ENCODE data around the gene MAP3K14. TPM values are rescaled to one million over a fixed set of nuclear protein-coding genes. Genes with fewer than 3 reads are reported as not detected.

The MAP3K14 gene
- total and polyA plus RNA-seq, 2 of the 4 experiments (the other 2 are of a cell fraction), result 4.1 to 21.7 TPM

DNA sequence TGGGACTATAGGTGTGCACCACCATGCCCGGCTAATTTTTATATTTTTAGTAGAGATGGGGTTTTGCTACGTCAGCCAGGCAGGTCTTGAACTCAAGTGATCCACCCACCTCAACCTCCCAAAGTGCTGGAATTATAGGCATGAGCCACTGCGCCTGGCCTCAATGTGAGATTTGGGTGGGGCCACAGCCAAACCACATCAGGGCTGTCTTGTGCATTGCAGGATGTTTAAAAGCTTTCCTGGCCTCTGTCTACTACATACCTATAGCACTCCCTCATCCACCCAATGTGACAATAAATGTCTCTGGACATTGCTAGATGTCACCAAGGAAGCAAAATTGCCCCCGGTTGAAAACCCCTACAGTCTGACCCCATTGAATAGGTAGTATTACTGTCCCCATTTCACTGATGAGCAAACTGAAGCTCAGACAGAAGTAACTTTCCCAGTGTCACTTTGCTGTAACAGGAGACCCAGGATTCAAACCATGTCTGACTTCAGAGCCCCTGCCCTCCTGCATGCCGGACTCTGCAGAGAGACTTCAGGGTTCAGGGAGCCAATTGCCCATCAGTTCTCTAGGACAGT is 3.6 kb upstream of the MAP3K14 start:
- H3K4me3 ChIP-seq (ENCODE audit: insufficient read depth, low read depth, low read length), result no peak overlapping the region
- peak overlapping the region; percentile 75 for H3K27ac ChIP-seq (ENCODE audit: insufficient read depth, low read length)
- peak overlapping the region; percentile 75 for H2BK120ac ChIP-seq (ENCODE audit: low read depth, low read length)
- peak overlapping the region; percentile 75 for H3K4ac ChIP-seq (ENCODE audit: low read depth, low read length)
- peak overlapping the region; percentile 43 for H4K91ac ChIP-seq (ENCODE audit: insufficient read depth, low read depth, low read length)
- no TSS peak for BruUV-seq (replicated peaks)
- peak overlapping the region; percentile 7; the same call in 1 of the 3 replicates for H2BK15ac ChIP-seq (ENCODE audit: low read depth, low read length)
- H3K9me1 ChIP-seq (ENCODE audit: insufficient read depth, low read length), result peaks cover 24% of the 10 kb centered on the region
- TF ChIP-seq FOS (IDR thresholded peaks at IDR 0.05; ENCODE audit: low read depth, low read length), result no peak
- TF ChIP-seq USF2 (IDR thresholded peaks at IDR 0.05; ENCODE audit: low read depth, low read length), result no peak
- TF ChIP-seq RAD21 (IDR thresholded peaks at IDR 0.05; ENCODE audit: low read length), result no peak
- no peak for TF ChIP-seq RFX5 (IDR thresholded peaks at IDR 0.05; ENCODE audit: low read depth, low read length)
- TF ChIP-seq SMC3 (IDR thresholded peaks at IDR 0.05; ENCODE audit: low read depth, low read length), result no peak
- TF ChIP-seq MAFK (IDR thresholded peaks at IDR 0.05; ENCODE audit: low read depth, low read length), result no peak
- no peak for TF ChIP-seq BHLHE40 (IDR thresholded peaks at IDR 0.05; ENCODE audit: low read depth, low read length)
- TF ChIP-seq RCOR1 (IDR thresholded peaks at IDR 0.05; ENCODE audit: insufficient replicate concordance, low read length), result no peak
- no peak for TF ChIP-seq NFE2L2 (IDR thresholded peaks at IDR 0.05; ENCODE audit: low read depth, low read length)
- no peak for TF ChIP-seq CEBPB (IDR thresholded peaks at IDR 0.05; ENCODE audit: low read depth, low read length)
- no peak for TF ChIP-seq MXI1 (IDR thresholded peaks at IDR 0.05; ENCODE audit: borderline replicate concordance, low read depth, low read length)
- TF ChIP-seq CHD1 (IDR thresholded peaks at IDR 0.05; ENCODE audit: low read depth, low read length), result no peak
- no peak for TF ChIP-seq ELK1 (IDR thresholded peaks at IDR 0.05; ENCODE audit: borderline replicate concordance, low read depth, low read length)
- no peak for TF ChIP-seq CTCF (conservative IDR thresholded peaks at IDR 0.05; ENCODE audit: low read depth, low read length)
- H4K20me1 ChIP-seq (ENCODE audit: insufficient read depth, low read length), result peaks cover 15% of the 10 kb centered on the region
- no peak overlapping the region for H3K14ac ChIP-seq (replicated peaks; ENCODE audit: low read depth, low read length)
- peaks cover 0 to 17% of the 10 kb centered on the region in 2 experiments; a peak in 2 of 4 replicates for H3K79me1 ChIP-seq (ENCODE audit: low read depth in 1 of 2, low read length in 2 of 2)
- ChIA-PET CTCF (interaction anchor here (2.0 kb wide), 1 partner anchor 43 kb away, joined by 5 read pairs; no protein-coding TSS in a partner anchor), POLR2A (ENCODE audit: unreplicated experiment) (no interaction called here)
- 0 out of 2 replicates have a peak overlapping the region, but pooled peaks have one; percentile 18 for H2AK5ac ChIP-seq (ENCODE audit: low read depth, low read length)
- H3K23ac ChIP-seq (ENCODE audit: low read depth, low read length), result 0 out of 2 replicates have a peak overlapping the region, but pooled peaks have one; percentile 14
- WGBS, 2 experiments (ENCODE audit: extremely low coverage in 2 of 2, insufficient read length in 1 of 2), result 100% methylated on average over 1 of the region's 5 CpGs; no CpG with 5 or more reads in 1 of the 2 experiments
- peak overlapping the region; percentile 16; the same call in 1 of the 2 replicates for H3K18ac ChIP-seq (ENCODE audit: low read depth, low read length)
- dilution Hi-C loops (cut with HindIII; ENCODE audit: low sequenced_read_pairs, unreplicated experiment), result no loop called here
- peak overlapping the region; percentile 51; the same call in 1 of the 2 replicates for H3K56ac ChIP-seq (ENCODE audit: extremely low read depth, insufficient read depth, low read length)
- in situ Hi-C loops (cut with MboI; ENCODE audit: low sequenced_read_pairs), result no loop called here
- H2AFZ ChIP-seq (replicated peaks; ENCODE audit: low read length, poor library complexity), result no peak overlapping the region
- H4K8ac ChIP-seq (ENCODE audit: low read depth in 2 of 2, low read length in 2 of 2), result peak overlapping the region in 1 of 2 experiments; percentile 42; a peak in 3 of 4 replicates
- no peaks in the 10 kb centered on the region for H3K9me3 ChIP-seq (ENCODE audit: control insufficient read depth, insufficient read depth, low read length)
- H2BK5ac ChIP-seq (ENCODE audit: low read depth, low read length, poor library complexity, severe bottlenecking), result peak overlapping the region; percentile 67
- peak overlapping the region; percentile 36 for H3K4me2 ChIP-seq (ENCODE audit: low read depth, low read length)
- peaks cover 29% of the 10 kb centered on the region for H3K4me1 ChIP-seq (ENCODE audit: control insufficient read depth, insufficient read depth, low read length)
- no peak for ATAC-seq (ENCODE audit: low read depth)
- intact Hi-C loops (cut with micrococcal nuclease), result no loop called here
- no peak overlapping the region; the same call in 1 of the 2 replicates for H4K5ac ChIP-seq (ENCODE audit: low read depth, low read length)
- H2BK20ac ChIP-seq (ENCODE audit: low read depth, low read length), result peak overlapping the region; percentile 42; the same call in 1 of the 2 replicates
- H3K9ac ChIP-seq (ENCODE audit: low read depth, low read length), result no peak overlapping the region
- no peak overlapping the region for H2AK9ac ChIP-seq (replicated peaks; ENCODE audit: low read depth, low read length, poor library complexity)
- H3K36me3 ChIP-seq (ENCODE audit: control insufficient read depth, insufficient read depth, low read length), result no peaks in the 10 kb centered on the region
- H3K27me3 ChIP-seq (ENCODE audit: control insufficient read depth, insufficient read depth, low read length), result no peaks in the 10 kb centered on the region
- DNase-seq, result peak; percentile 56
